ENCODE results near the gene EIF4G1.

The EIF4G1 gene

GRCh38 chr3:184305577-184305976, 8.8 kb upstream of the EIF4G1 start:
- no peak for DNase-seq

- no peak for DNase-seq
Measured at GRCh38 chr3:184306341-184306972, 7.9 kb upstream of the EIF4G1 start.

GRCh38 chr3:184307915-184308314, 6.5 kb upstream of the EIF4G1 start:
- no peak for DNase-seq

- no peak for DNase-seq
Measured at GRCh38 chr3:184308744-184309143, 5.7 kb upstream of the EIF4G1 start.

DNA sequence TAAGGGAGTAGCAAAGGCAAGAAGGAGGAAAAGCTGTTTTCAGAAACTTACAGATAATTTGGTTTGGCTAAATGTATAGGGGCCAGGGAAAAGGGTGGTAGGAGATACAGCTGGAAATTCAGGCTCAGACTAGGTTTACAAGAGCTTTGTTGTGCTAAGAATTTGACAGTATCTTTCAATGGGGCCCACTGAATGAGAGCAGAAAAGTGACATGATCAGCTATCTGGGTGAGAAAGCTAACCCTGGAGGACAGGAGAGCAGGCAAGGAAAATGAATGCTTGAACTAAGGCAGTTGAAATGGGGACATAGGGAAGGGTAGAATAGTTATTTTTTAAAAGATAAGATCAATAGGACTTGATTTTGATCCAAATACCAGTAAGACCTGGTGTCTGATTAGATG, 2.8 kb upstream of the EIF4G1 start:
- no peak for DNase-seq

DNA sequence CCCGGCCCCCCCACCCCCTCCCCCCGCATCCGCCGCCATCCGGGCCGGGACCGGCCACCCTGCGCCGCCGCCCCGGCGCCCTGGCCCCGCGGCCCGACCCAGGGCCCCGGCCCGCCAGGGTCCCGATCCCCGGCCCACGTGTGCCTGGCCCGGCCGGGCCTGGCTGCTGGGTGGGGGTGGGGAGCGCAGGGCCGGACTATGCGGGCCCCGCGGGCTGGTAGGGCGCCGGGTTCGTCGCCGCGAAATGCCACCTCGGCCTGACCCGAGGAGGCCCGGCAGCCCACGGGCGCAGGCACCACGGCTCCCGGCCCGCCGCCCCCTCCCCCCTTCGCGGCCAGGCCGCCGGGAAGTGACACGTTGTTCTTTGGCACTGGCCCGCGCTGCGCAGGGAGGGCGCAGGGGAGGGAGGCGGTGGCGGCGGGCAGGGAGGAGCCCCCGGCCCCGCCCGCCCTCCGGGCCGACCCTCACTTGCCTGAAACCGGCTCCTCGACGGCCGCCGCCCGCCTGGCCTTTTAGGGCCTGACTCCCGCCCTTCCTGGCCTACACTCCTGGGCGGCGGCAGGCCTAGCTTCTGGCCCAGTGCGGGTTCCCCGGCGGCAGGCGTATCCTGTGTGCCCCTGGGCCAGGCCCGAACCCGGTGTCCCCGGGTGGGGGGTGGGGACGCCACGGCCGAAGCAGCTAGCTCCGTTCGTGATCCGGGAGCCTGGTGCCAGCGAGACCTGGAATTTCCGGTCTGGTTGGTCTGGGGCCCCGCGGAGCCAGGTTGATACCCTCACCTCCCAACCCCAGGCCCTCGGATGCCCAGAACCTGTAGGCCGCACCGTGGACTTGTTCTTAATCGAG, 515 bp downstream of the EIF4G1 start:
- peak; percentile 61 to 77 for DNase-seq

DNA sequence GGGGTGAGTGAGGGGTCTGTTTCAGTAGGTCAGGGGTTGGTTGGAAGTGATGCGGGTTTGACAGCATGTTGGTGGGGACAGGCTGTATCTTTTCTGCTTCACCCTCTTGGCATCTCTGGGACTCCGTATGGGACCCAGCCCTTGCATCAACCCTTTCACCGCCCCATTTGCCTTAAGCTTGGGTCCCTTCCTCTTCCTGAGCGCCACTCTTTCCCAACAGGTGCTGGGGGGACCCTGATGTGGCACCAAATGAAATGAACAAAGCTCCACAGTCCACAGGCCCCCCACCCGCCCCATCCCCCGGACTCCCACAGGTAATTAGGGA, 1.1 kb downstream of the EIF4G1 start:
- peak; percentile 31 to 41 for DNase-seq

DNA sequence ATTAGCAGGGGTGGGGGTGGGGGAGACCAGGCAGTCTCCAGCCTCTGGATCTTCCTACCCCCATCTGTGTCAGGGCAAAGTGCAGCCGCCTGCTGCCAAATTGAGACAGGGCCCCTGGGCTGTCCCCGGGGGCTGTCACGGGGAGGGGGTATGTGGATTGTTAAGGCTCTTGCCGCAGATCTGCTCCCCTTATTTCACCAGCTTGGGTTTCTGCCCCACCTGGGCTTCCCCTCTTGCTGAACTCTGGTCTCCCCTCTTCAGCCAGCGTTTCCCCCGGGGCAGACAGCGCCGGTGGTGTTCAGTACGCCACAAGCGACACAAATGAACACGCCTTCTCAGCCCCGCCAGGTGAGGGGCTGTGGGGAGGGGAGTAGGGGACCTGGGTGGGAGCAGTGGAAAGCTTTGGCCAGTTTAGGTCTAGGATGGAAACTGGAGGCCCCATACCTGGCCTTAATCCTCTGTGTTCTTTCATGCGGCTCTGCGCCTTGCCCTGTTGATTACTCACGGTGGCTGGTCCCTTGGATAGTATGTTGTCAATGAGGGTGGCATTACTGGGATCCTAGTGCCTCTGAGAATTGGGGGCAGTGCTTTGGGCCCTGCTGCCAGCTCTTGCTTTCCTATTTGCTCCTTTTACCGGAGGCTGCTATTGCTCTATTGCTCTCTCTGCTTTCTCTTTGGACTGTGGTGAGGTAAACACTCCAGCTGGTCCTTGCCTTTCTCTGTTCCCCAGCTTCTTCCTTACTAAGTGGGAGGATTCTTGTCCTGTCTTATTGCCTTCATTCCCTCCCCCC, 1.7 kb downstream of the EIF4G1 start:
- DNase-seq = no peak

DNA sequence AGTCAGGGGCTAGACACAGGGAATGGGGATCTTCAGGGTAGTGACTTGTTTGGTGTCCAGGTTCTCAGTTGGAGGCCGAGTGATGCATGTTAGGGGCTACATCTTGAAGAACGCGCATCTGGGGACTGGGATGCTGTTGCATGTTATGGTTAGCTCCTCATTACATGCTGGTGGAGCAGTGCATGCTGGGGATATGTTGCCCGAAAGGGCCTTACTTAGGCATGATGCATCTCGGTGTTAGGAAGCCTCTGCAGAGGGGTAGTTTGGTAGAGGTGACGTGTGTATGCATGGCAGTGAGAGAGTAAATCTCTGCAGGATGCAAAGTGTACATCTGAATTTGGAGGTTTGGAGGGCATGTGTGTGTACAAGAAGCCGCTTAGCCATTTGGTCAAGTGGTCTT, 2.4 kb downstream of the EIF4G1 start:
- DNase-seq = no peak

DNA sequence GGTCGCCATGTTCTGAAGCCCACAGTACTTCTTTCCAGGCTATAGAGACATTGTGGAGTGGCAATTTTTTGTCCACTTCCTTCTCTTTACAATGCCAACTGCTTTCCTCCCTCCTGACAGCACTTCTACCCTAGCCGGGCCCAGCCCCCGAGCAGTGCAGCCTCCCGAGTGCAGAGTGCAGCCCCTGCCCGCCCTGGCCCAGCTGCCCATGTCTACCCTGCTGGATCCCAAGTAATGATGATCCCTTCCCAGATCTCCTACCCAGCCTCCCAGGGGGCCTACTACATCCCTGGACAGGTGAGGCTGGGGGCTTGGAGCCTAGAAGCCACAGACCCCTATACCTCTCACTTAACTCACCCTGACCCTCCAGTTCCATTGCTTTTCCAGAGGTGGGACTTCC, 2.8 kb downstream of the EIF4G1 start:
- DNase-seq = no peak

GRCh38 chr3:184320104-184320445, 5.7 kb downstream of the EIF4G1 start:
- peak; percentile 87 to 89 for DNase-seq

DNA sequence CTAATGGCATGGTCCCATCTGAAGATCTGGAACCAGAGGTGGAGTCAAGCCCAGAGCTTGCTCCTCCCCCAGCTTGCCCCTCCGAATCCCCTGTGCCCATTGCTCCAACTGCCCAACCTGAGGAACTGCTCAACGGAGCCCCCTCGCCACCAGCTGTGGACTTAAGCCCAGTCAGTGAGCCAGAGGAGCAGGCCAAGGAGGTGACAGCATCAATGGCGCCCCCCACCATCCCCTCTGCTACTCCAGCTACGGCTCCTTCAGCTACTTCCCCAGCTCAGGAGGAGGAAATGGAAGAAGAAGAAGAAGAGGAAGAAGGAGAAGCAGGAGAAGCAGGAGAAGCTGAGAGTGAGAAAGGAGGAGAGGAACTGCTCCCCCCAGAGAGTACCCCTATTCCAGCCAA, 7.3 kb downstream of the EIF4G1 start:
- DNase-seq = no peak

- DNase-seq = peak; percentile 73 to 82
Measured at GRCh38 chr3:184322731-184323487, 8.5 kb downstream of the EIF4G1 start.

GRCh38 chr3:184323696-184324095, 9.3 kb downstream of the EIF4G1 start:
- no peak for DNase-seq

- DNase-seq = no peak
Measured at GRCh38 chr3:184325269-184325668, 10.9 kb downstream of the EIF4G1 start.

GRCh38 chr3:184325715-184326369, 11.4 kb downstream of the EIF4G1 start:
- DNase-seq = no peak

GRCh38 chr3:184327171-184327570, 12.8 kb downstream of the EIF4G1 start:
- no peak for DNase-seq

GRCh38 chr3:184328516-184328915, 14.1 kb downstream of the EIF4G1 start:
- no peak for DNase-seq

GRCh38 chr3:184332370-184333090, 18.1 kb downstream of the EIF4G1 start:
- DNase-seq = no peak

DNA sequence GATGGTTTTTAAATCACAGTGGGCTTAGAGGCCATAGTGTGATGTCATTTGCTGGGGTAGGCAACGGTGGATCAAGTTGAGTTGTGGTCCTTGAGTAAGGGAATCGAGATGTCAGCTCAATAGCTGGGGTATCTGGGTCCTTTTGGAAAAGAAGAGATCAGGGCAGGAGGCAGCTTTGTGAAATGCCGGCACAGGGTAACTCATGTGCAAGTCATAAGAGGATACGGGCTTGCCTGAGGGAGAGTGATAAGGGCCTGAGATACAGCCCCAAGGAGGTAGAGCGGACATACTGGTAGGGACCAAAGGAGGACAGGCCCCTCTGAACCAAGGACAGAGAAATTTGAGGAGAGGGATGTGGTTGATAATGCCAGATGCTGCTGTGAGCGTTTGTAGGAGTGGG, 18.8 kb downstream of the EIF4G1 start:
- DNase-seq = no peak

GRCh38 chr3:184333700-184334099, 19.3 kb downstream of the EIF4G1 start:
- DNase-seq = no peak
